Psoas muscle (tissue), 8 donors: ENCODE results near the gene JAKMIP1. TPM values are rescaled to one million over a fixed set of nuclear protein-coding genes. Genes with fewer than 3 reads are reported as not detected.

ENCODE experiments used
- ATAC-seq, 4 donors: fragments of 200-7000 bp; cut with Tn5 transposase; one replicate each; pipeline ENCODE4 v1.9.1; 2020; ENCODE audit warnings: moderate library complexity in 3 of 4, mild to moderate bottlenecking in 2 of 4
- DNase-seq, 2 donors: peaks; one replicate each; pipeline ENCODE4 v3.0.0-alpha.2; 2020
- H3K27ac ChIP-seq: fragments of 200-600 bp; one replicate; pipeline ENCODE4 v1.8.0; 2022
- H3K27me3 ChIP-seq, 3 donors: fragments of 200-600 bp in 1 of 3; one replicate each; pipeline versions ENCODE4 v1.6.1 to v1.8.0; 2013 to 2022; ENCODE audit warnings: low read length in 2 of 3, mild to moderate bottlenecking in 2 of 3, moderate library complexity in 1 of 3; ENCODE audit not compliant: insufficient read depth in 3 of 3
- H3K36me3 ChIP-seq, 2 donors: fragments of 200-600 bp in 1 of 2; one replicate each; pipeline versions ENCODE4 v1.6.1 to v1.8.0; 2013 to 2022; ENCODE audit warnings: low read depth in 1 of 2, mild to moderate bottlenecking in 1 of 2, moderate library complexity in 1 of 2; ENCODE audit not compliant: insufficient read depth in 1 of 2
- H3K4me1 ChIP-seq: fragments of 200-600 bp; one replicate; pipeline ENCODE4 v1.8.0; 2022
- H3K4me3 ChIP-seq: fragments of 200-600 bp; one replicate; pipeline ENCODE4 v1.8.0; 2022; ENCODE audit warnings: mild to moderate bottlenecking
- H3K9me3 ChIP-seq: fragments of 200-600 bp; one replicate; pipeline ENCODE4 v1.8.0; 2022
- CTCF ChIP-seq: fragments of 200-600 bp; IDR thresholded peaks from one replicate; pipeline ENCODE4 v1.8.0; 2022; ENCODE audit warnings: antibody characterized with exemption
- WGBS, 3 donors: extraction: QIAGEN DNeasy Blood & Tissue Kit; methylation state at CpG; one replicate each; pipeline versions ENCODE4 v1.1.6 to v1.1.7; 2013; 5-methylcytosine and 5-hydroxymethylcytosine counted together
- intact Hi-C, 2 donors: fragments of 100-400 bp; cut with DNase I; formaldehyde crosslinking; loops; one replicate each; pipeline versions ENCODE4 v1.11.0 to v1.14.2; 2022
- polyA plus RNA-seq, 3 donors: library from polyadenylated mRNA; stranded (reverse); fragments of 200-250 nt; gene quantifications; one replicate each; pipeline ENCODE4 v1.2.3, GENCODE V29; 2013
- total RNA-seq, 4 donors: library from RNA; stranded (reverse); fragmentation: NEBNext Ultra II Directional in 2 of 4; extraction: Animal tissue kit (Norgen Biotek cat#: 25700) in 2 of 4; gene quantifications; one replicate each; pipeline versions ENCODE4 v1.2.1 to v1.2.4, GENCODE V29; 2021 to 2023
- donor health status: healthy with polysubstance abuse.
- donor health status: DM: no; HTN: no; CAD: no; lungs with moderate emphysema.
- donor health status: Bipolar disorder and iron deficiency.
- donor health status: healthy.
- donor health status: DM: yes; HTN: yes; CAD: no.
- donor health status: DM: no; HTN: no; CAD: no.
- donor health status: DM: no; HTN: no; CAD: no.
- donor health status: DM: yes; HTN: yes; CAD: no.

The JAKMIP1 gene
- total and polyA plus RNA-seq, 7 donors: 0.04 TPM; not detected in 6

- H3K36me3 ChIP-seq: no peaks in the 10 kb centered on the region
- no peak for ATAC-seq
- no peaks in the 10 kb centered on the region for H3K4me1 ChIP-seq
- no peak overlapping the region for H3K4me3 ChIP-seq
- no peaks in the 10 kb centered on the region for H3K9me3 ChIP-seq
- intact Hi-C loops: no loop called here
- no peak for TF ChIP-seq CTCF
- 66 to 75% (median 75%) methylated on average over 2 to 3 of the region's 3 CpGs for WGBS, 3 donors
- peaks cover 0 to 23% (median 0%) of the 10 kb centered on the region in 3 donors for H3K27me3 ChIP-seq
- no peak for DNase-seq
- no peak overlapping the region for H3K27ac ChIP-seq
Measured at GRCh38 chr4:6002926-6003325, 197.4 kb downstream of the JAKMIP1 start.

- Histone ChIP-seq H3K27me3 (peaks cover 0 to 20% (median 0%) of the 10 kb centered on the region in 3 donors), H3K9me3 (no peaks in the 10 kb centered on the region), H3K4me3 (no peak overlapping the region), H3K36me3 (no peaks in the 10 kb centered on the region), H3K27ac (no peak overlapping the region), H3K4me1 (no peaks in the 10 kb centered on the region)
- WGBS, 3 donors: 77 to 86% (median 84%) methylated on average over 5 of the region's 5 CpGs
- DNase-seq: no peak
- intact Hi-C loops: no loop called here
- no peak for TF ChIP-seq CTCF
- ATAC-seq: no peak
Measured at GRCh38 chr4:6002492-6002833, 197.9 kb downstream of the JAKMIP1 start.

GRCh38 chr4:6001680-6002491, 198.5 kb downstream of the JAKMIP1 start:
- ATAC-seq (no peak), DNase-seq (peak in 1 of 2 donors; percentile 26)
- intact Hi-C loops: no loop called here
- Histone ChIP-seq H3K9me3 (no peaks in the 10 kb centered on the region), H3K27ac (no peak overlapping the region), H3K36me3 (no peaks in the 10 kb centered on the region), H3K4me1 (no peaks in the 10 kb centered on the region), H3K4me3 (no peak overlapping the region), H3K27me3 (peaks cover 0 to 14% (median 0%) of the 10 kb centered on the region in 3 donors)
- no peak for TF ChIP-seq CTCF
- 63 to 72% (median 71%) methylated on average over 6 of the region's 6 CpGs for WGBS, 3 donors

- intact Hi-C loops: loop anchor here in 1 of 2 donors (1.0 to 5.0 kb wide), 2 partner anchors 86 to 327 kb away; no protein-coding TSS in a partner anchor
- Histone ChIP-seq H3K4me3 (no peak overlapping the region), H3K27me3 (peaks cover 0 to 4% (median 0%) of the 10 kb centered on the region in 3 donors), H3K4me1 (no peaks in the 10 kb centered on the region), H3K36me3 (no peaks in the 10 kb centered on the region), H3K27ac (no peak overlapping the region), H3K9me3 (no peaks in the 10 kb centered on the region)
- DNase-seq (peak in 1 of 2 donors; percentile 34), ATAC-seq (no peak)
- TF ChIP-seq CTCF: no peak
- 81 to 84% (median 82%) methylated on average over 9 of the region's 9 CpGs for WGBS, 3 donors
Measured at GRCh38 chr4:5999830-6000365, 200.5 kb downstream of the JAKMIP1 start.
